Measurements from ENCODE around the gene TMEM81. TPM values are rescaled to one million over a fixed set of nuclear protein-coding genes. Genes with fewer than 3 reads are reported as not detected.

Gene TMEM81
- total and polyA plus RNA-seq, 2 of the 8 experiments (the other 6 are each of a cell fraction or from before 2014, with no cell fraction given): 2.1 to 5.9 TPM

- no peak for TF ChIP-seq SRF (IDR thresholded peaks at IDR 0.05; ENCODE audit: low read depth, low read length)
- no peak for TF ChIP-seq E2F6 (IDR thresholded peaks at IDR 0.05)
Measured at GRCh38 chr1:205122489-205122882, 38.2 kb upstream of the TMEM81 start (continued).
